Effector memory CD8-positive, alpha-beta T cell (primary cell): Measurements from ENCODE around the gene EFCAB5.
"Not testable (repeated sequence)": the region's sequence is repeated elsewhere in the genome, so short reads cannot be mapped to it uniquely, and the experiment has no call there.

Source experiments
- ATAC-seq: fragments of 150-1000 bp; cut with Tn5 transposase; replicated peaks from 2 replicates; pipeline ENCODE4 v1.10.0; 2021; ENCODE audit warnings: mild to moderate bottlenecking, moderate library complexity
- DNase-seq, 3 experiments: peaks; one replicate each; pipeline ENCODE4 v3.0.0; 2021
- H3K27ac Mint-ChIP-seq, 2 donors: one replicate each; pipeline ENCODE4 v1.8.0; 2022; ENCODE audit warnings: mild to moderate bottlenecking in 2 of 2, mixed read lengths in 2 of 2, moderate library complexity in 2 of 2
- H3K27me3 Mint-ChIP-seq, 2 donors: one replicate each; pipeline ENCODE4 v1.8.0; 2022; ENCODE audit warnings: mixed read lengths in 2 of 2
- H3K36me3 Mint-ChIP-seq: one replicate; pipeline ENCODE4 v1.8.0; 2022; ENCODE audit warnings: mild to moderate bottlenecking, moderate library complexity, mixed read lengths; ENCODE audit not compliant: insufficient read depth
- H3K4me1 Mint-ChIP-seq, 2 donors: one replicate each; pipeline ENCODE4 v1.8.0; 2022; ENCODE audit warnings: low read depth in 2 of 2, mixed read lengths in 2 of 2
- H3K4me3 Mint-ChIP-seq, 2 donors: one replicate each; pipeline ENCODE4 v1.8.0; 2022; ENCODE audit warnings: mild to moderate bottlenecking in 2 of 2, mixed read lengths in 2 of 2, moderate library complexity in 2 of 2
- H3K9me3 Mint-ChIP-seq, 2 donors: one replicate each; pipeline ENCODE4 v1.8.0; 2022; ENCODE audit warnings: mixed read lengths in 2 of 2
- total RNA-seq, 9 experiments: gene quantifications; one replicate each; lab custom pipeline; 2026; lab: John Stamatoyannopoulos, UW

Gene EFCAB5
- 0.40 to 3.9 (median 1.5) reads per million in 9 experiments for total RNA-seq

DNA sequence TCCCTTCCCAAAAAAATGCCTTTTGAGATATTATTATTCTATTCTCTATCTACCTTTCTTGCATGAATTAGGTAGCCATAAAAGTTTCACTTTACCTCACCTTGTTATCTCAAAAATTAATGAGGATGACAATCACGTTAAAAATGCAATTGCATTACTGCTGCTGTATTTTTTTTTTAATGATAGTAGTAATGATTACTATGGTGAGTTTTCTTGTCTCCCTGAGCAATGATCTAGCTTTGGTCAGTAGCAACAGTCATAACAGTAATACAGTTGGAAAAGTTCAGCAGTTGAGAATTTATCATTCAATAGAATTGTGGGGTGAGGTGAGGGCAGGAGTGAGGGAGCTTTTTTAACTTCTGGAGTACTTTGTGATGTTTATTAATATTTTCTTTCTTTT lies at the start of gene EFCAB5:
Gene EFCAB5, plus strand, starts transcription at position 301 of the 400 bp plus-strand sequence. CDS start 163 bp downstream, outside the sequence.
- H3K36me3 Mint-ChIP-seq, result no peaks in the 10 kb centered on the region
- H3K27ac Mint-ChIP-seq, result no peak within 1 kb of the TSS
- ATAC-seq (no peak), DNase-seq (no peak)
- H3K9me3 Mint-ChIP-seq, result no peaks in the 10 kb centered on the region
- no peaks in the 10 kb centered on the region for H3K4me1 Mint-ChIP-seq
- H3K27me3 Mint-ChIP-seq, result peaks cover under 1 to 12% of the 10 kb centered on the region in 2 donors
- H3K4me3 Mint-ChIP-seq, result no peak within 1 kb of the TSS

GRCh38 chr17:29892201-29892600 lies 49.2 kb upstream of the EFCAB5 start:
- no peak for DNase-seq
- peak overlapping the region in 1 of 2 donors; percentile 11 for H3K27ac Mint-ChIP-seq
- no peaks in the 10 kb centered on the region for H3K27me3 Mint-ChIP-seq
- H3K4me1 Mint-ChIP-seq, result peaks cover 19 to 24% of the 10 kb centered on the region in 2 donors
- no peak for ATAC-seq
- peaks cover 6% of the 10 kb centered on the region for H3K36me3 Mint-ChIP-seq
- peaks cover 0 to 1% of the 10 kb centered on the region in 2 donors for H3K9me3 Mint-ChIP-seq
- H3K4me3 Mint-ChIP-seq, result no peak overlapping the region

DNA sequence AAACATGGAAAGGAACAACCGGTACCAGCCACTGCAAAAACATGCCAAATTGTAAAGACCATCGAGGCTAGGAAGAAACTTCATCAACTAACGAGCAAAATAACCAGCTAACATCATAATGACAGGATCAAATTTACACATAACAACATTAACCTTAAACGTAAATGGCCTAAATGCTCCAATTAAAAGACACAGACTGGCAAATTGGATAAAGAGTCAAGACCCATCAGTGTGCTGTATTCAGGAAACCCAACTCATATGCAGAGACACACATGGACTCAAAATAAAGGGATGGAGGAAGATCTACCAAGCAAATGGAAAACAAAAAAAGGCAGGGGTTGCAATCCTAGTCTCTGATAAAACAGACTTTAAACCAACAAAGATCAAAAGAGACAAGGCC lies 44.3 kb upstream of the EFCAB5 start:
- H3K36me3 Mint-ChIP-seq, H3K27me3 Mint-ChIP-seq, DNase-seq, ATAC-seq, H3K4me3 Mint-ChIP-seq, H3K27ac Mint-ChIP-seq, H3K9me3 Mint-ChIP-seq: not testable (repeated sequence)
- H3K4me1 Mint-ChIP-seq, result peaks cover 12 to 20% of the 10 kb centered on the region in 2 donors

DNA sequence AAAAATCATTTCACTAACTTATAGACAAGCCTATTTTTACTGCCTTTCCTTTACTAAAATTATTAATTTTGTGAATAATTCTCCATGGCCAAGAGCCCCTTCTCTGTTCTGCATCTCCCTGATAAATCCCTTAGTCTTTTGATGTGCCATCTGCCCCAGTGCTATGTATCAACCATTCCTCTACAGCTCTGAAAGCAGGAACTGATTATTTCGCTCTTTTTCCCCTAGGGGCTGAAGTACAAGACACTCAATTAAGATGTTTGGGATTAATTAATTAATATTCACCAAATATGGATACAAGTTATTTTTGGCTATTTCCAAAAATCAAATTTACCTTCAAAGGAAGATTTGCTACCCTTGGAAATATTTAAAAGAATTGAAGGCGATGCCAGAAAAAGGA lies 38.0 kb upstream of the EFCAB5 start:
- no peak overlapping the region for H3K27ac Mint-ChIP-seq
- peaks cover 25 to 40% of the 10 kb centered on the region in 2 donors for H3K4me1 Mint-ChIP-seq
- no peaks in the 10 kb centered on the region for H3K36me3 Mint-ChIP-seq
- H3K9me3 Mint-ChIP-seq, result no peaks in the 10 kb centered on the region
- DNase-seq (no peak), ATAC-seq (no peak)
- no peak overlapping the region for H3K4me3 Mint-ChIP-seq
- H3K27me3 Mint-ChIP-seq, result no peaks in the 10 kb centered on the region

GRCh38 chr17:29905086-29905878 lies 36.2 kb upstream of the EFCAB5 start:
- Mint-ChIP-seq H3K9me3 (no peaks in the 10 kb centered on the region), H3K27me3 (no peaks in the 10 kb centered on the region), H3K4me1 (peaks cover 25 to 53% of the 10 kb centered on the region in 2 donors), H3K36me3 (no peaks in the 10 kb centered on the region), H3K4me3 (no peak overlapping the region), H3K27ac (peak overlapping the region; percentile 1 to 56)
- DNase-seq (no peak), ATAC-seq (no peak)

- Mint-ChIP-seq H3K4me3 (no peak overlapping the region), H3K36me3 (no peaks in the 10 kb centered on the region), H3K27ac (peak overlapping the region; percentile 3 to 24), H3K4me1 (peaks cover 25 to 55% of the 10 kb centered on the region in 2 donors), H3K9me3 (no peaks in the 10 kb centered on the region), H3K27me3 (no peaks in the 10 kb centered on the region)
- no peak for ATAC-seq
- no peak for DNase-seq
Observed at GRCh38 chr17:29905879-29906167, 35.6 kb upstream of the EFCAB5 start.

GRCh38 chr17:29906969-29907368 lies 34.5 kb upstream of the EFCAB5 start:
- no peaks in the 10 kb centered on the region for H3K9me3 Mint-ChIP-seq
- H3K4me3 Mint-ChIP-seq, result no peak overlapping the region
- peaks cover 22 to 59% of the 10 kb centered on the region in 2 donors for H3K4me1 Mint-ChIP-seq
- no peaks in the 10 kb centered on the region for H3K36me3 Mint-ChIP-seq
- no peak overlapping the region for H3K27ac Mint-ChIP-seq
- no peaks in the 10 kb centered on the region for H3K27me3 Mint-ChIP-seq
- no peak for ATAC-seq
- DNase-seq, result no peak

DNA sequence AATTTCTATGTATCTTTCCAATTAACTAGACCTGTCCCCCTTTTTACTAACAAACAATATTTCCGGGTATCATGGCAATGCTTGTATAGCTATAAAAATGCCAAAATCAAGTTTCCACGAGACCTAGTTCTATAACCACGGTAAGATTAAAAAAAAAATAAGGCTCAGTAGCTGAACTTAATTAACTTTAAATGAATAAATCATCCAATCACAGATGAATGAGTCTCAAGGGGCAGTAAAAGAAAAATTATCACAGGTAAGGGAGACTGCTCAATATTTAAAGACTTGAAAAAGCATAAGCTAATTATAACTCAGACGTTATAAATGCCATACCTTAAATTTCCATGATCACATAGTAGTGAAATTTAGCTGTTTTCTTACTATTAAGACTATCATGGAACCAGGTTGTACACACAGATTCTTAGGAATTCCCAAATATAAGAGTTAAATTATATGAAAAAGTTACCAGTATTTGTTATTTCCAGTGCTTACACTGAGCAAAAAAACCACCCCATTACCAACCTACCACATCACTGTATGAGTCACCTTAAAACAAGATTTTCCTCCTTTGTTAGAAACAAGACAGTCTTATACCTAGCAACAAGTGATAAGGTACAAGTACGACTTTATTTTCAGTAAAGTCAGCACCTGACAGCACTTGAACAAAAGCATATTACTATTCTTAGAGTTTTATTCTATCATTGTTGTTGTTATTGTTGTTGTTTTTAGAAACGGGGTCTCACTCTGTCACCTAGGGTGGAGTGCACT lies 32.0 kb upstream of the EFCAB5 start:
- Mint-ChIP-seq H3K4me3 (no peak overlapping the region), H3K36me3 (no peaks in the 10 kb centered on the region), H3K9me3 (no peaks in the 10 kb centered on the region), H3K27me3 (no peaks in the 10 kb centered on the region), H3K4me1 (peaks cover 16 to 53% of the 10 kb centered on the region in 2 donors), H3K27ac (peak overlapping the region in 1 of 2 donors; percentile 63)
- DNase-seq (no peak), ATAC-seq (no peak)

GRCh38 chr17:29911641-29912177 lies 29.7 kb upstream of the EFCAB5 start:
- peaks cover 0 to 42% of the 10 kb centered on the region in 2 donors for H3K4me1 Mint-ChIP-seq
- H3K4me3 Mint-ChIP-seq, result no peak overlapping the region
- no peaks in the 10 kb centered on the region for H3K27me3 Mint-ChIP-seq
- DNase-seq (no peak), ATAC-seq (no peak)
- H3K36me3 Mint-ChIP-seq, result no peaks in the 10 kb centered on the region
- H3K9me3 Mint-ChIP-seq, result no peaks in the 10 kb centered on the region
- H3K27ac Mint-ChIP-seq, result no peak overlapping the region

DNA sequence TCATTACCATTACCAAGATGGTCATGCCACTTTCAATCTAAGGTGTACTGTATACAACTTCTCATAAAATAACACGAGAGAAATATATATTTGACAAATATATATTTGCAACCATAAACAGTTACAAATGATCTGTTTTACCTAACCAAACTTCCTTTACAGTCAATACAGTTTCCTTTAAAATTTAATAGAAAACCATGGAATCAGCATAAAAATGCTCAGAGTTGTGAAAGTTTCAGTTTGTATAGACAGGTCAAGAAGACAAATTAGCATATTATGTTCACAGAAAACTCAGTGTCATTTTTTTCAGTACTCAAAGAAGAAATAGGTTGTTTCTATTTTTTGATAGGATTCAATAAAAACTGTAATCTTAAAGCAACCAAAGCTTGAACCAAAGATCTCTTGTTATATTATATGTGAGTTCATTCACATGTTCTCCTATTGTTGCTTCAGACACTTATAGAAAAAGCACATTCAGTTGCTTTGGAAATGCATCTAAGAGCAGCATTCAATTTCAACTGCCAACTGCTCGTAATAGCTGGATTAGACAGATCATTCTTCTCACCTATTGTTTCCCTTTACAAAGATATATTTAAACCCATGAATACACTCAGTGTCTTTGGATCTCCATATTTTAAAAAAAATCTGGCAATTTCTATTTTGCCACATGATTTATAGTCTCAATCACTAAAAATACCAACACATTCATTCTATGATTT lies 26.5 kb upstream of the EFCAB5 start:
- Mint-ChIP-seq H3K9me3 (no peaks in the 10 kb centered on the region), H3K27me3 (no peaks in the 10 kb centered on the region), H3K4me3 (no peak overlapping the region), H3K36me3 (no peaks in the 10 kb centered on the region), H3K27ac (no peak overlapping the region), H3K4me1 (peaks cover 8 to 40% of the 10 kb centered on the region in 2 donors)
- ATAC-seq, result no peak
- no peak for DNase-seq

GRCh38 chr17:29918016-29918415 lies 23.4 kb upstream of the EFCAB5 start:
- Mint-ChIP-seq H3K36me3 (no peaks in the 10 kb centered on the region), H3K4me1 (peaks cover 12 to 21% of the 10 kb centered on the region in 2 donors), H3K9me3 (no peaks in the 10 kb centered on the region), H3K4me3 (no peak overlapping the region), H3K27me3 (no peaks in the 10 kb centered on the region), H3K27ac (no peak overlapping the region)
- no peak for DNase-seq
- ATAC-seq, result no peak

DNA sequence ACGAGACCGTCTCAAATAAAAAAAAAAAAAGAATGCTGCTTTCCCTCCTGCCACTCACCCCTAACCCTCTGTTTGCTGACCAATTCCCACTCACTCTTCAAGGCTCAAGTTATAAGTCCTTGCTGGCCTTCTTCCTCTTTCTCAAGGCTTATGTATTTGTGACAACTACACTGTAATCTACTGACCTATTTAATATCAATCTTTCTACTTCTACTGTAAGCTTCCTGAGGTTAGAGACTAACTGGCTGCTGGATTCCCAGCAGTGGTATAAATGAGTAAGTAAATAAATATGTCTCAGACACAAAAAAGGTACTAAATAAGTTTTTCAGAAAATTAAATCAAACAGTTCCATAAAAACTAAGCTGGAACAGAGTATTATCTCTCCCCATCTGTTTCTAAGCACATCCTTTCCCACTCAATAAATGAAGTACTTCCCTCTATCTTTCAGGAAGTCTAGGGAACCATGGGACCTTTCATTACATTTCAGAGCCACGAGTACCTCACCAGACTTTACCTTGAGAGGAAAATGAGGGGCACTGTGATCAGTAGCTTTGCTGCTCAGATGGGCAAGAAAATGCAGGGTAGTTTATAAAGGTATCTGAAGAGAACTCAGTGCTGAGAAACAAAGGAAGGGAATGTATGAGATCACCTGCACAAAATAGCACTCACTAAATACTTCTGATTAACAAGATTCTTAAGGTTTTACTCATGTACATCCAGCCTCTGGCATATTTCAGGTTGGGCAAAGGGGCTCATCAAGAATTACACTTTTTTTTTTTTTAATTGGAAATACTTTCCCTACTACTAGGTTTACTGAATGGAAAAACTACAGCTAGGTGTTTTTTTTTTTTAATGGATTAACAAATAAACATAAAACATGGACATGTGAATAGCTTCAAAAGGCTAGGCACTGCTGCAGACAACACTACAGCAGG lies 22.2 kb upstream of the EFCAB5 start:
- Mint-ChIP-seq H3K4me1 (peaks cover 12 to 21% of the 10 kb centered on the region in 2 donors), H3K27me3 (no peaks in the 10 kb centered on the region), H3K4me3 (no peak overlapping the region), H3K36me3 (no peaks in the 10 kb centered on the region), H3K9me3 (no peaks in the 10 kb centered on the region), H3K27ac (peak overlapping the region in 1 of 2 donors; percentile 47)
- ATAC-seq (no peak), DNase-seq (no peak)
